GM12891 (cell line): ENCODE results near the gene RIPK3.

Experiments used
- PAX5 ChIP-seq: IDR thresholded peaks from 2 replicates; pipeline ENCODE4 v1.6.1; 2011; ENCODE audit warnings: low read length, moderate library complexity, mild to moderate bottlenecking; ENCODE audit not compliant: insufficient read depth, severe bottlenecking
- POLR2A ChIP-seq: IDR thresholded peaks from 2 replicates; pipeline ENCODE4 v1.6.1; 2011; ENCODE audit warnings: low read depth, low read length, control low read depth
- POLR2AphosphoS5 ChIP-seq: IDR thresholded peaks from 2 replicates; pipeline ENCODE4 v1.6.1; 2011; ENCODE audit warnings: low read depth, low read length, control low read depth
- POU2F2 ChIP-seq: IDR thresholded peaks from 2 replicates; pipeline ENCODE4 v1.6.1; 2011; ENCODE audit warnings: low read depth, mild to moderate bottlenecking, control low read depth, low read length, moderate library complexity
- SPI1 ChIP-seq: IDR thresholded peaks from 2 replicates; pipeline ENCODE4 v1.6.1; 2011; ENCODE audit warnings: low read depth, low read length, control low read depth
- TAF1 ChIP-seq: IDR thresholded peaks from 2 replicates; pipeline ENCODE4 v1.6.1; 2011; ENCODE audit warnings: low read depth, low read length, control low read depth

DNA sequence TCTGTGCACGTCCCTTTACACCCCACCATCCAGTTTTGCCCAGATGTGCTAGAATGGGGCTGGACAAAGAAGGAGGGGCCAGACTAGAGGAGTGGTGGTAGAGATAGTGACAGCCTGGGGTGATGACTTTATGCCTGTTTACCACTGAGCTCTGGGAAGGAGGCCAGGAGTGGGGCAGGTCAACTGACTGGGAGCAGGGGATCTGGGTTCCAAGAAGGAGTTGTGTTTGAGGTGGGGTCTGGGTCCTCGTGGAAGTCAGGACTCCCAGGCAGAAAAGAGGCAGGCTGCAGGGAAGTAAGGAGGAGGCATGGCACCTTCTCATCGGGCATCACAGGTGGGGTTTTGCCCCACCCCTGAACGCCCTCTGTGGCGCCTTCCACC, 29.5 kb downstream of the RIPK3 start:
- peak; percentile 37; the same call in 1 of the 2 replicates for TF ChIP-seq POLR2A
- no peak for TF ChIP-seq TAF1
- no peak for TF ChIP-seq POLR2AphosphoS5
- TF ChIP-seq SPI1, result no peak
- TF ChIP-seq POU2F2, result no peak
- TF ChIP-seq PAX5, result no peak
